Activated CD8-positive, alpha-beta memory T cell treated with anti-CD3 and anti-CD28 coated beads, Interleukin-2, amount 10 ng/mL, durations not matched to agents 7 days and 5 days (primary cell): ENCODE data around the gene GOT1. TPM values are rescaled to one million over a fixed set of nuclear protein-coding genes. Genes with fewer than 3 reads are reported as not detected.

ENCODE experiments used
- ATAC-seq: fragments of 150-1000 bp; cut with Tn5 transposase; one replicate; pipeline ENCODE4 v1.10.0; 2021; ENCODE audit warnings: moderate library complexity
- CTCF ChIA-PET: fragments of 350-600 bp; sonication (Branson Sonifier 250); formaldehyde crosslinking; loops from one replicate; lab custom pipeline; 2021; ENCODE audit warnings: antibody characterized with exemption; lab: Charles Lee
- DNase-seq: peaks from one replicate; pipeline ENCODE4 v3.0.0-alpha.2; 2020
- H3K27ac Mint-ChIP-seq: one replicate; pipeline ENCODE4 v1.8.0; 2021; ENCODE audit warnings: mild to moderate bottlenecking, mixed read lengths
- H3K27me3 Mint-ChIP-seq: one replicate; pipeline ENCODE4 v1.8.0; 2021; ENCODE audit warnings: mixed read lengths
- H3K36me3 Mint-ChIP-seq: one replicate; pipeline ENCODE4 v1.8.0; 2021; ENCODE audit warnings: mild to moderate bottlenecking, mixed read lengths
- H3K4me1 Mint-ChIP-seq: one replicate; pipeline ENCODE4 v1.8.0; 2021; ENCODE audit warnings: mixed read lengths
- H3K4me3 Mint-ChIP-seq: one replicate; pipeline ENCODE4 v1.8.0; 2021; ENCODE audit warnings: mild to moderate bottlenecking, moderate library complexity, mixed read lengths
- H3K9me3 Mint-ChIP-seq: one replicate; pipeline ENCODE4 v1.8.0; 2022; ENCODE audit warnings: low read depth, mixed read lengths
- total RNA-seq, 2 experiments: library from RNA; stranded (reverse); gene quantifications; one replicate each; pipeline ENCODE4 v1.2.3, GENCODE V29; 2021

Gene GOT1
- total RNA-seq, 2 experiments from 2014 or later, result 33.2 to 36.5 TPM

DNA sequence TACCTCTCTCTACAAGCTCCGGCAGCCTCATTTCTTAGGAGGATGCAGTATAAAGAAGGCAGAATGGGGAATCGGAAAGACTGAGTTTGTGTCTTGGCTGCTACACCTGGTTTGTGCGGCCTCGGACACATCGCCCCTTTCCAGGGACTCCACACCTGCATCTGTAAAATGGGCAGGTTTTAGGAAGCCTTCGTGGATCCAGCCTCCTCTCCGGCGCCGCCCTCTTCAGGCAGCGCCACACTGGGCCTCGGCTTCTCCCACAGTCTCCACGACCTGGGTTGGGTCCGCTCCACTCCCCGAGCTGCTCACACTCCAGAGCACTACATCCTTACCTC lies 341 bp downstream of the GOT1 start:
- H3K9me3 Mint-ChIP-seq, result no peaks in the 10 kb centered on the region
- DNase-seq, result no peak
- no peaks in the 10 kb centered on the region for H3K27me3 Mint-ChIP-seq
- H3K4me1 Mint-ChIP-seq, result peaks cover 24% of the 10 kb centered on the region
- CTCF ChIA-PET, result interaction anchor here (1.1 to 2.2 kb wide), 6 partner anchors 9 to 229 kb away, joined by 3 to 10 read pairs (median 4); partner anchors contain the start of genes ENTPD7 and SLC25A28
- peak overlapping the region; percentile 87 for H3K4me3 Mint-ChIP-seq
- H3K36me3 Mint-ChIP-seq, result peaks cover 7% of the 10 kb centered on the region
- ATAC-seq, result peak; percentile 7
- peak overlapping the region; percentile 89 for H3K27ac Mint-ChIP-seq

DNA sequence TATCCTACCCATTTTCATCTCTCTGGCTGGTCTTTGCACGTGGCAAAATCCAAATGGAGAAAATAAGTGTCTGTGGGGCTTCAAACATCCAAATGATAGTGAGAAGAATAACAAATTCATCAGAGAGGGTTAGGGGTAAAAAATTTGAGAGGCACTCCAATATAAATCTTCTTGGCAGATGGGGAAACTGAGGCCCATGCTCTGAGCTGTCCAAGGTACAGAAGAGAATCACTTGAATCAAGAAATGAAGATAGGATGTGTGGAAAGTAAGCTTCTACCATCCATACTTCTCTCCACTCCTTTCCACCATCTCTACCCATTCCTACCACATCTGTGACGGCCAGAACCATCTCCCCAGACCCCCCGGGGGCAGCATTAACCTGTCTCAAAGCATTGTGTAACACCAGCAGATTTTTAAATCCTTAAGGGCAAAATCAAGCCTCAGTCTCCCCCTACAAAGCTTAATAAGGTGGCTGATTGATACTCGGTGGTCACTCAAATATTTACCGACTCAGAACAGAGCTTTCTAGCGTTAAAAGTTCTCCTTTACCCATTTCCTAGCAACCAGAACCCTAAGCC lies 818 bp downstream of the GOT1 start:
- Mint-ChIP-seq H3K4me3 (peak overlapping the region; percentile 87), H3K4me1 (peaks cover 24% of the 10 kb centered on the region), H3K27me3 (no peaks in the 10 kb centered on the region), H3K36me3 (peaks cover 7% of the 10 kb centered on the region), H3K9me3 (no peaks in the 10 kb centered on the region), H3K27ac (peak overlapping the region; percentile 89)
- ATAC-seq (no peak), DNase-seq (no peak)
- CTCF ChIA-PET, result interaction anchor here (1.1 to 2.2 kb wide), 5 partner anchors 9 to 230 kb away, joined by 3 to 10 read pairs (median 4); partner anchors contain the start of gene ENTPD7

DNA sequence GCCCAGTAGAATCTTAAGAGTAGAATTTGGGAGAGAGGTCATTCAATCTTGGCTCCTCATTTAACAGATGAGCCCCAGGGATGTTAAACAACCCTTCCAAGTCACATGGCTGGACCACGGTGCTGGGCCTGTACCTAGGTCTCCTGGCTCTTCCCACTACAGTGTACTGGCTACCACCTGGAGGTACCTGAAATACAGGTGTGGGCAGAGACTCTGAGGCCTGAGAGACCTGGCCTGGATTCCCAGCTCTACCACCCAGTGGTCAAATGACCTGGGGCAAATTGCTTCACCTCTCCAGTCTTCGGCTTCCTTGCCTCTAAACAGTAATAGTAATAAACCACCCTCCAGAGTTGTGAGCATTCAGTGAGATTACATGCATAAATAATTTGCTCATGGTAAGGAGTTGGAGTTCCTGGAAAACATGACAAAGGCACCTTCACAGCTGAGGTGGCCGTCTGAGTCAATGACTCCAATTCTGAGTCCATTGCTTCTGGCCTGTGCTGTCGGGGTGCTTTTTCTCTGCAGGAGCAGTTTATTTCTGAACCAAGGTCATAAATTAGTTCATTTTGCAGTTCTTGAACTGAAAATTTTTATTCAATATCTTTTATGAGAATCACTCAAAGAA lies 2.7 kb downstream of the GOT1 start:
- no peak for DNase-seq
- H3K9me3 Mint-ChIP-seq, result no peaks in the 10 kb centered on the region
- peaks cover 24% of the 10 kb centered on the region for H3K4me1 Mint-ChIP-seq
- CTCF ChIA-PET, result no interaction called here
- no peak overlapping the region for H3K27ac Mint-ChIP-seq
- ATAC-seq, result no peak
- peaks cover 7% of the 10 kb centered on the region for H3K36me3 Mint-ChIP-seq
- no peak overlapping the region for H3K4me3 Mint-ChIP-seq
- no peaks in the 10 kb centered on the region for H3K27me3 Mint-ChIP-seq

DNA sequence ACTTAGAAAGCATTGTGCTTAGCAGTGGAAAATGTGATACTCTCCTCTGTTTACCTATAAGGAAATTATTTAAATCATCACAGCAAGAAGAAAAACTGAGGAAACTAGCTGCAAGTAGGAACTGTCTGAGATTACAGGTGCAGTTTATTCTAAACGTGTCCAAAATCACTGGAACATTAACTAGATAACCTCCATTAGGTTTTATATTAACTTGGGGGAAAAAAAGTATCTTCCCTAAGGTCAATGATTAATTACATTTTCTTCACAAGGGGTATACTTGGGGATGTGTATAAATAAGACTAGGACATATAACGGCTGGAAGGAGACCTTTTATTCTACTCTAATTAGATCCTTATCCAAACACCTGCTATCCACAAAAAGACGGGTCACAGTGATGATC lies 3.7 kb downstream of the GOT1 start:
- DNase-seq (no peak), ATAC-seq (no peak)
- H3K4me1 Mint-ChIP-seq, result peaks cover 18% of the 10 kb centered on the region
- peaks cover 11% of the 10 kb centered on the region for H3K36me3 Mint-ChIP-seq
- no peaks in the 10 kb centered on the region for H3K27me3 Mint-ChIP-seq
- CTCF ChIA-PET, result interaction anchor here (0.7 kb wide), 1 partner anchor 9 kb away, joined by 4 read pairs; no protein-coding TSS in a partner anchor
- no peak overlapping the region for H3K4me3 Mint-ChIP-seq
- no peaks in the 10 kb centered on the region for H3K9me3 Mint-ChIP-seq
- H3K27ac Mint-ChIP-seq, result no peak overlapping the region

DNA sequence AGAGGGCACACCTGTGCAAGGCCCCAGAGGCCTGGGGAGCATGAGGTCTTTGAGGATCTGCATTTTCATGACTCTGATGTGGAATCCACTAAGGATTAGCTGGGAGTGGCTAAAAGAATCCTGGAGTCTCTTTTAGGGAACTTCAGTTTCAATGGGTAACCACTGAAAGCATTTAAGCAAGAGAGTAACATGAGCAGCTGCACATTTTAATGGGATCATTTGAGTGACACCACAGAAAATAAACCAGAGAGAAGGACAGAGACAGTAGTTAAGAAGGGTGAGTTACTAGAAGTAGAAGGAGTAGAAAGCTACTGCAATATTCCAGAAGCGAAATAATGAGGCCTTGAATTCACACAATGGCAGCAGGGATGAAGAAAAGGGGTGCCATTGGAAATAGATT lies 5.2 kb downstream of the GOT1 start:
- DNase-seq (no peak), ATAC-seq (no peak)
- H3K27me3 Mint-ChIP-seq, result no peaks in the 10 kb centered on the region
- no peak overlapping the region for H3K27ac Mint-ChIP-seq
- CTCF ChIA-PET, result interaction anchor here (1.3 kb wide), 1 partner anchor 11 kb away, joined by 4 read pairs; no protein-coding TSS in a partner anchor
- no peaks in the 10 kb centered on the region for H3K9me3 Mint-ChIP-seq
- H3K4me3 Mint-ChIP-seq, result no peak overlapping the region
- peaks cover 11% of the 10 kb centered on the region for H3K36me3 Mint-ChIP-seq
- H3K4me1 Mint-ChIP-seq, result peaks cover 14% of the 10 kb centered on the region

DNA sequence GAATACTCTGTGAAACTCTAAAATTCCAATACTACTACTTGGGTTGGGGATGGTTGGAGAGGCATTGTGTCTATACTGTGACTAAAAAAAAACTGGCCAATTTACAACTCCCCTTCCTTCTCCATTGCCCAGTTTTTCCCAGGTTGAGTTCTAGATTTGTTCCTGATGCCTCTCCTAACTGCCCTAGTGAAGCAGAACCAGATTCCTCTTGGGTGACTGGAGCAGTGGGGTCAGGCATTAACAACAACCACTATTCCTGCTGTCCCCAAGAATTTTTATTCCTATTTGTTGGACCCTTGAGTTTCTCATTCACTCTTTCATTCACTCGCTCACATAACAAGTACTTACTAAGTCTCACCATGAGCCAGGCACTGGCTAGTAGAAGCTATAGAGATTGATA lies 5.8 kb downstream of the GOT1 start:
- no peak overlapping the region for H3K4me3 Mint-ChIP-seq
- peaks cover 11% of the 10 kb centered on the region for H3K4me1 Mint-ChIP-seq
- no peak for DNase-seq
- no peaks in the 10 kb centered on the region for H3K9me3 Mint-ChIP-seq
- no peak overlapping the region for H3K27ac Mint-ChIP-seq
- no peaks in the 10 kb centered on the region for H3K27me3 Mint-ChIP-seq
- CTCF ChIA-PET, result interaction anchor here (0.5 to 1.3 kb wide), 2 partner anchors 11 to 343 kb away, joined by 3 to 4 read pairs; no protein-coding TSS in a partner anchor
- peaks cover 13% of the 10 kb centered on the region for H3K36me3 Mint-ChIP-seq
- ATAC-seq, result no peak

DNA sequence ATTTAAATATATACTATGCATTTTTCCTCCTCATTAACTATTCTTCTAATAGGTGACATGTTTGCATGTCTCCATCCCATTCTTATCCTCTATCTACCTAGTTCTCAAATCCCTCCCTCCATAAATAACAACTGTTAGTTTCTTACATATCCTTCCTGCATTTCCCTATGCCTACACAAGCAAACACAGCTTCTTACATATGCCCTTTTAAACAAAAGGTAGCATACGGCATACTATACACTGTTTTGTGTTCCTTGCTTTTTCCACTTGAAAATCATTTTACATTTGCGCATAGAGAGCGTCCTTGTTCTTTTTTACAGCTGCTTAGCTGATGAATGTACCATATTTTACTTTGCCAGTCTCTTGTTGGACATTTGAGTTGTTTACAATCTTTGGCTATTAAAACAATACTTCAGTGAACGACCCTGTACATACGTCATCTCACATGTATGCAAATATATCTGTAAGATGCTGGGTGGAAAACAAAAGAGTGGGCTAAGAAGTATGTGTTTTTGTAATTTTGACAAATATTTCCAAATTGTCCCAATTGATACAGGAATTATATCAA lies 7.8 kb downstream of the GOT1 start:
- peaks cover 27% of the 10 kb centered on the region for H3K36me3 Mint-ChIP-seq
- no peak overlapping the region for H3K27ac Mint-ChIP-seq
- CTCF ChIA-PET, result no interaction called here
- DNase-seq, result no peak
- H3K9me3 Mint-ChIP-seq, result no peaks in the 10 kb centered on the region
- peaks cover under 1% of the 10 kb centered on the region for H3K4me1 Mint-ChIP-seq
- H3K27me3 Mint-ChIP-seq, result no peaks in the 10 kb centered on the region
- H3K4me3 Mint-ChIP-seq, result no peak overlapping the region
- ATAC-seq, result no peak

DNA sequence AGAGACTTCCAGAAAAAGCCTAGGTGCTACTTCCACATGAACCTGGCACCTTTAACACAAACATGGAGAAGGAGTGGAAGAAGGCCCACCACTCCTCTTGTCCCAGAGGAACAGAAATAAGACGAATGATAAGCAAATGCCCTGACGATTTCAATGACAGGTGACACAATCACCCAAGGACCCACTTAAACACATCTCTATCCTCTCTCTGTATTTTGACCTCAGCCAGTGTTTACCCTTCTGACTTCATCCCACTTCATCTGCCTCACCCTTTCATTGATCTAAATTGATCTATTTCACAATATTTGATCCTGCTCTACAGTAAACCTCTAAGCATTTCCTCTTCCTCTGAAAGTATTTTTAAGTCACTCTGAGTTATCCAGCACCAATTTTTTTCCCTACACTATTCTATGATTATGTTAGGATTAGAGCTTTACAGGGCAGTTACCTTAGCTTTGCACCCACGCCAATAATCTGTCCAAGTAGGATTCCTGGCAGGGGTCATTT lies 9.1 kb downstream of the GOT1 start:
- Mint-ChIP-seq H3K36me3 (peaks cover 31% of the 10 kb centered on the region), H3K4me1 (no peaks in the 10 kb centered on the region)
- CTCF ChIA-PET, result no interaction called here

DNA sequence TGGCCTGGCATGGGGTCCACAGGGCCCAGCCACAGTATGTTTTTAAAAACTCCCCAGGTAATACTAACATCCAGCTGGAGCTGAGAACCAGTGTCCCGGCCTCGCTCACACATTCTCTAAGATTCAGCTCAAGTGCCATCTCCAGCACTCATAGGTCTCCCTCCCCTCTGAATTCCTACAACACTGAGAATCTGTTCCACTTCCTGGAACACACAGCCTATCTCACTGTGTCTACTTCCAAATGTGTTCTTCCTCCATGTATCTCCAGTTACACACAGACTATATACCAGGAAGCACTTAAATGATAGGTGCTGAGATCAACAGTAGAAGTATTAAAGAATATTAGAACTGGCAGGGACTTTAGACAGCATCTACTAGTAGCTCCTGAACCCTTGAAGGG lies 10.7 kb downstream of the GOT1 start:
- Mint-ChIP-seq H3K27ac (no peak overlapping the region), H3K27me3 (no peaks in the 10 kb centered on the region), H3K9me3 (no peaks in the 10 kb centered on the region), H3K4me3 (no peak overlapping the region), H3K4me1 (no peaks in the 10 kb centered on the region), H3K36me3 (peaks cover 37% of the 10 kb centered on the region)
- ATAC-seq, result no peak
- CTCF ChIA-PET, result no interaction called here
- DNase-seq, result no peak

More for the DNA sequence above, 9.1 kb downstream of the GOT1 start:
- no peak overlapping the region for H3K27ac Mint-ChIP-seq
- no peaks in the 10 kb centered on the region for H3K9me3 Mint-ChIP-seq
- no peaks in the 10 kb centered on the region for H3K27me3 Mint-ChIP-seq
- no peak for ATAC-seq
- DNase-seq, result no peak
- H3K4me3 Mint-ChIP-seq, result no peak overlapping the region

DNA sequence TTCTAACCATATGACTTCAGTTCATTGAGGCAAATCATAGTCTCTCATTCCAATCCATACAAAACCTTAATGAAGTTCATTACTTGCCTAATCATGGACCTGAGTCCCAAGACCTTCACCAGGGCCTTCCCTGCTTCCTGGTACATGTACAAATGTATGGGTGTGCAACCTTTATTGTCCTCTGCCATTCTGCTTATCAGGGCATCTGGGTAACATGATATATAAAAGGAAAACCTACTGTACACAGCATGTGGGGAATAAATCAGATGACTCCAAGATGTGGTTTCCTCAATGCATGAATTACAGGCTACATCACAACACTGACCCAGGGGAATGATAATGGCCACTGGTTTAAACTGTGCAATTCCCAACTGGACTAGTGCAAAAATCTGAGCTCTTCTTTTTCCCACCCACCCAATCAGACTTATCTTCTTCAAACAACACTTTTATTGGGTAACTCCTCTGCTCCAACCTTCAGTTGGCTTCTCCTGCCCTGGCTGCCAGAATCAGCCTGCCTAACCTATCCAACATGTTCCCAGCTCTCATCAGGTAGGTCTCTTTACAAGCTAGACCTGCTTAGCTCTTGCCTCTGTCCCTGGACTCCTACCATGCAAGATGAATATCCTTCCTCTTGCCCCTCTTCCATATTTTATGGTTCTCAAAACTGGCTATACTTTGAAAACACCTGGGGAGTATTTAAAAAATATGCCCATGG lies 11.4 kb downstream of the GOT1 start:
- no peak overlapping the region for H3K4me3 Mint-ChIP-seq
- no peaks in the 10 kb centered on the region for H3K27me3 Mint-ChIP-seq
- CTCF ChIA-PET, result no interaction called here
- no peaks in the 10 kb centered on the region for H3K4me1 Mint-ChIP-seq
- ATAC-seq (no peak), DNase-seq (no peak)
- no peaks in the 10 kb centered on the region for H3K9me3 Mint-ChIP-seq
- no peak overlapping the region for H3K27ac Mint-ChIP-seq
- peaks cover 39% of the 10 kb centered on the region for H3K36me3 Mint-ChIP-seq

DNA sequence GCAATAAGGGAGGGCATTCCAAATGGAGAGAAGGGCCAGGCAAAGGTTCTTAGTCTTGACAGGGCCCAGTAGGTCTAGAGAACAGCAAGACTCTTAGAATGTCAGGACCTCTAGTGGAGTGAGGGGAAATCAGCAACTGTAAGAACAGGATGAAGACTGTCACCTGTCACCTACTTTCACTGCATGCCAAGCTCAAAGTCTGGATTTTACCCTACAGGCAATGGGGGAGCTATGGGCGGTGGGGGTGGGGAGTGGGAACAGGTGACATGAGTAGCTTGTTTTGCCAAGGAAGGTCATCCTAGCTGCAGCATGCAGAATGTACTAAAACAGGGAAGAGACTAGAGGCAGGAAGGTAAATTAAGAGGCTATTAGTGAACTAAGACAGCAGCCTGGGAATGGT lies 18.3 kb downstream of the GOT1 start:
- H3K36me3 Mint-ChIP-seq, result peaks cover 15% of the 10 kb centered on the region
- ATAC-seq (no peak), DNase-seq (no peak)
- CTCF ChIA-PET, result interaction anchor here (1.3 kb wide), 1 partner anchor 20 kb away, joined by 3 read pairs; no protein-coding TSS in a partner anchor
- H3K27ac Mint-ChIP-seq, result no peak overlapping the region
- no peaks in the 10 kb centered on the region for H3K4me1 Mint-ChIP-seq
- no peaks in the 10 kb centered on the region for H3K27me3 Mint-ChIP-seq
- H3K4me3 Mint-ChIP-seq, result no peak overlapping the region
- H3K9me3 Mint-ChIP-seq, result no peaks in the 10 kb centered on the region

DNA sequence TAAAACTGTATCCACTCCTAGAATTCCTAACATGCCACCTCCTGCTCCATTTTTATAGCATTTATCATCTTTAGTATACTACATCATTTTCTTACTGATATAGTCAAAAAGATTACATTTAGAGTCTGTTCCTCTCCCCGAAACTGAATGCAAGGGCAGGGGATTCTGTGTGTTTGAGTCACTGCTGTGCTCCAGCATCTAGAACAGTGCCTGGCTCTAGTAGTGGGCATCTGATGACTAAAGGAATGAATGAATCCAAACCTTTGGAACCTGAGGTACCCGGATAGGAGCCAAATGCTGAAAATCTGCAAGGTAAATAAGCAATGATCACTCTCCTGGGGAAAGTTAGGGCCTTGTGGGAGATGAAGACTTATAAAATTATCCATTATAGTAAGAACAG lies 18.9 kb downstream of the GOT1 start:
- DNase-seq (no peak), ATAC-seq (no peak)
- Mint-ChIP-seq H3K27me3 (no peaks in the 10 kb centered on the region), H3K27ac (no peak overlapping the region), H3K9me3 (no peaks in the 10 kb centered on the region), H3K36me3 (peaks cover 16% of the 10 kb centered on the region), H3K4me1 (no peaks in the 10 kb centered on the region), H3K4me3 (no peak overlapping the region)
- CTCF ChIA-PET, result interaction anchor here (1.3 kb wide), 1 partner anchor 20 kb away, joined by 3 read pairs; no protein-coding TSS in a partner anchor

DNA sequence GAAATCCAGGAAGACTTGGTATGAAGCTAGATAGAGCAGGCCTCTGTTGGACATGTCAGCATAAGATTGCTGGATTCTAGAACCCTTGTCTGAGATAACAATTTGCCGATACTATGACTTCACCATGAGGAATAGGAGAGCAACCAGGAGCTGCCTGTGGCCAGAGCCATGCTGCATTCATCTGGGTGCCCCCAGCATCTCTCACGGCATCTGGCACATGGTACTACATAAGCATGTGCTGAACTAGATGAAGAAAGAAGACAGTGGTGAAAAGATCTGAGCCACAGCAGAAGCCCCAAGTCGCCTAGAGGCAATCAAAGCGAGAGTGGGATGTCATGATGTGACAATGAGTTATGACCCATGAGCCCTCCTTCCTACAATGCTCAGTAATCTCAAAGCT lies 19.5 kb downstream of the GOT1 start:
- Mint-ChIP-seq H3K27me3 (no peaks in the 10 kb centered on the region), H3K27ac (no peak overlapping the region), H3K4me1 (no peaks in the 10 kb centered on the region), H3K36me3 (peaks cover 13% of the 10 kb centered on the region), H3K9me3 (no peaks in the 10 kb centered on the region), H3K4me3 (no peak overlapping the region)
- DNase-seq (no peak), ATAC-seq (no peak)
- CTCF ChIA-PET, result no interaction called here
